HG03520 (cell line): ENCODE results near the gene OLR1.

ENCODE experiments used
- ATAC-seq: cut with Tn5 transposase; IDR thresholded peaks from one replicate; pipeline ENCODE4 v1.9.1; 2021; ENCODE audit warnings: mild to moderate bottlenecking, moderate library complexity; ENCODE audit not compliant: unreplicated experiment

Gene OLR1

DNA sequence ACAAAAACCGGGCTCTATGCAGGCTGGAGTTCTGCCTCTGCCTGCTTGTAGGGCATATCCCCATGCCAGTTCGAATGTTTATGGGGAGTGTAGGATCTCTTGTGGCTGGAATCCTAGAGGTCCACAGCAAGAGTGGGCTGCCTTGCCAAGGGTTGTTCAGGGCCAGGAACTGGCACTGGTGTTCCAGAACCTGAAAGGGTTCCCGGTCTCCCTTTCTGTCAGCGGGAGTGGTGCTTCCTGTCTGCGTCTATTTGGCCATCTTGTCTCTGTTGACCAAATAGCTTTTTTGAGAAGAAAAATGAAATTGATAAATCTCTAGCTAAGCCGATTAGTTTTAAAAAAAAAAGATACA lies 17.8 kb downstream of the OLR1 start:
- no peak for ATAC-seq

DNA sequence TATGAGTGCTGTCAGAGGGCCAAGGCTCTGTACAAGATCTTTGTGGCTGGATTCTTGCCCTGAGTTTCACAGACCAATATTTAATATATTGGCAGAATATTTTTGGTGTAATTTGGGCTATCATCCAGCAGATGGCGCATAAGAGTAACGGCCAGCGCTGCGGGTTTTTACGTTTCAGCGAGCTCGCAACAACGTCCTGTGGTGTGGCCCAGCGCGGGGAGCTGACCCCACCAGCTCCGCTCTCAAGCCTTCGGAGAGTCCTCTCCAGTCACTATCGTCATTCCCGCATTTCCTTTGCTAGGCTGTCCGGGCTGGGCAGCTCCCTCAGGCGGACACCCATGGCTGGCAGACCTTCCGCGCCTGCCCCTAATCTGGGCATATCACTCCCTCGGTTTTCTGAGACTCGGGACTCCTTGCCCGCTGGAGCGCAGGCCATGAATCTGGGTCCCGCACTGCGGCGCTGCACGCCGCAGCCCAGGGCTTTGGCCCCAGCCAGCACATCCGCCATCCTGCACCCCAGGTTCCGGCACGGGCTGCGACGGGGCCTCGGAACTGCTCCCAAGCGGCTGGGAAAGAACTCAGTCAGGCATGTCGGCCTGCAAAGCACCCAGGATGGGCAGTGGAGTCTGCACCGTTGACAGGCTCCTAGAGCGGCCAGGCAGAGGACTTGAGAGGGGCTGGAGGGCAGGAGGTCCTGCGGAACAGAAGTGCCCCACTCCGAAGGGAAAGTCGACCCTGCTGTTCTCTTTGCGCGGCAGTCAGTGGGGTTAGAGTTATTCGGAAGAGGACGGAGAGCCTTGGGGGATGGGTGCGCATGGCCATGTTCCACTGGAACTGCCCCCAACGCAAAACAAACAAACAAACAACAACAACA lies 18.4 kb downstream of the OLR1 start:
- ATAC-seq: no peak

- no peak for ATAC-seq
Observed at GRCh38 chr12:10151621-10152020, 20.3 kb downstream of the OLR1 start.

DNA sequence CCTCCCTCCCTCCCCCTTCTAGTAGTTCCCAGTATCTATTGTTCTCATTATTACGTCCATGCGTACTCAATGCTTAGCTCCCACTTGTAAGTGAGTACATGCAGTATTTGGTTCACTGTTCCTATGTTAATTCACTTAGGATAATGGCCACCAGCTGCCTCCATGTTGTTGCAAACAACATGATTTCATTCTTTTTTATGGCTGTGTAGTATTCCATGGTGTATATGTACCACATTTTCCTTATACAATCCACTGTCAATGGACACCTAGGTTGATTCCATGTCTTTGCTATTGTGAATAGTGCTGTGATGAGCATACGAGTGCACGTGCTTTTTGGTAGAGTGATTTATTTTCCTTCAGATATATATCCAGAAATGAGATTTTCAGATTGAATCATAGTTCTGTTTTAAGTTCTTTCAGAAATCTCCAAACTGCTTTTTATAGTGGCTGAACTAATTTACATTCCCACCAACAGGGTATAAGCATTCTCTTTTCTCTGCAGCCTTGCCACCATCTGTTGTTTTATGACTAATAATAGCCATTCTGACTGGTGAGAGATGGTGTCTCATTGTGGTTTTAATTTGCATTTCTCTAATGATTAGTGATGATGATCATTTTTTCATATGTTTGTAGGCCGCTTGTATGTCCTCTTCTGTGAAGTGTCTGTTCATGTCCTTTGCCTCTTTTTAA lies 24.1 kb downstream of the OLR1 start:
- peak; percentile 70 for ATAC-seq

GRCh38 chr12:10142976-10143589 lies 28.8 kb downstream of the OLR1 start:
- ATAC-seq: no peak

- no peak for ATAC-seq
Observed at GRCh38 chr12:10140001-10140400, 31.9 kb downstream of the OLR1 start.

DNA sequence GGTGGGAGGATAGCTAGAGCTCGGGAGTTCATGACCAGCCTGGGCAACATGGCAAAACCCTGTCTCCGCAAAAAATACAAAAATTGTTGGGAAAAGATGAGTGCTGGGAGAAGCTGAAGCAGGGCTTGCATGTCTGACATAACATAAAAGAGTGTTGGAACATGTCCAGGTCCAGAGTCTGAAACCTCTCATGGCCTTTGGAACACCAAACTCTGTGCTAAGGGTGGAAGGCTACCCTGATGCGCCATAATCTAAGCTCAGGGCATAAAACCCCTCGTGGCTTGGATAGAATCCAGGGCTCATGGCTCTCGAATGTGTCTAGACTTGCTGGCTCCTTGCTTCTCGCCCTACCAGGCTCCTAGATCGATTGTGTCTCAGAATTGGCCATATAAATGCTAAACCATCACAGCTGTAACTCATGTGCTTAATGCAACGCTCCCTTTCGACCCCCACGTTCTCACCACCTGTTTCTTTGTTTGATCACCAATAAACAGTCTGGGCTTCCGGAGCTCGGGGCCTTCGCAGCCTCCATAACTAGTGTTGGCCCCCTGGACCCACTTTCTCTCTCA lies 35.2 kb downstream of the OLR1 start:
- no peak for ATAC-seq

GRCh38 chr12:10135126-10135525 lies 36.8 kb downstream of the OLR1 start:
- ATAC-seq: no peak

- no peak for ATAC-seq
Observed at GRCh38 chr12:10132850-10133370, 39.0 kb downstream of the OLR1 start.

DNA sequence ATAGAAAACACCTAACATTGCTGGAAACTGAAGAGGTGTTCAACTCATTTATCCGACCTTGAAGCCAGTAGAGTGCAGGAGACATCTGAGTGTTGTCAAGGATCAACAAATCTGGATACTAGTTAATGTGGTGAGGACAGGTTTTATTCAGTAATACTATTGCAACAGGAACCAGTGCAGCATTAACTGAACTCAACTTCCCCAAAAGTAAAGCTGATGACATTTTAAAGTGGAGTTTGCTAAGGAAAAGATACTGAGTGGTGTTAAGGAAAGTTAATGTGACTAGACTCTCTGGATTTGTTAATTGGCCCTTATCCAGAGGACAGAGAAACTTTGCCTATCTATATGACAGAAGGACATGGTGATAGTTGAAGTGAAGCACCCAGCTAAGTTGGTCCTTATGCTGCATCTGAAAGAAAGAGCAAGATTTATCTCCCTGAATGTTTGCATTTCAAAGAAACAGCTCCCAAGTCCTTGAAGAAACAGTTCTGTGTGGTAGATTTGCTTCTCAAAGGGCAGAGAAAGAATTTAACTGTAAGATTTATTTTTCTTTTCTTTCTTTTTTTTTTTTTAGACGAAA lies 40.7 kb downstream of the OLR1 start:
- no peak for ATAC-seq

DNA sequence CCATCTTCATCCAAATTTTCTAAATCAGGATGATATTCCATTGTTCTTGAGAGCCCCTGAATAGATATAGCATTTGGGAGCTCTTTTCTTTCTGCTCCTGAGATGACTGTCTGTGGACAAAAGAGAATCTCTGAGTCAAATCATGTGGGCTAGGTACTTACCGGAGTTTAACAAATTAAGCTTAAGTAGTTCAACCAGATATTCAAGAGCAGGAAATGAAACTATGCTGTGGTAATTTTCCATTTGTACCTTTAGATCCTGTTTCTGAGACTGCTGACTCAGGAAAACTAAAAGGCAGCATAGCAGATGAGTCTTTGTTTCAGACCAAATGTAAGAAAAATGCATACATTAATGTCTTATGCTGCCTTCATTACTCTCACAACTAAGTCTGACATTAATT lies 41.9 kb downstream of the OLR1 start, which contains the start of gene CLEC7A:
Gene CLEC7A (minus strand): TSS at position 158 of the 400 bp plus-strand sequence. CDS start 117 bp downstream, at position 41.
- peak; percentile 88 for ATAC-seq

- no peak for ATAC-seq
Observed at GRCh38 chr12:10128687-10129086, 43.2 kb downstream of the OLR1 start.

GRCh38 chr12:10126413-10126812 lies 45.5 kb downstream of the OLR1 start:
- ATAC-seq: no peak

GRCh38 chr12:10122689-10123088 lies 49.2 kb downstream of the OLR1 start:
- no peak for ATAC-seq

DNA sequence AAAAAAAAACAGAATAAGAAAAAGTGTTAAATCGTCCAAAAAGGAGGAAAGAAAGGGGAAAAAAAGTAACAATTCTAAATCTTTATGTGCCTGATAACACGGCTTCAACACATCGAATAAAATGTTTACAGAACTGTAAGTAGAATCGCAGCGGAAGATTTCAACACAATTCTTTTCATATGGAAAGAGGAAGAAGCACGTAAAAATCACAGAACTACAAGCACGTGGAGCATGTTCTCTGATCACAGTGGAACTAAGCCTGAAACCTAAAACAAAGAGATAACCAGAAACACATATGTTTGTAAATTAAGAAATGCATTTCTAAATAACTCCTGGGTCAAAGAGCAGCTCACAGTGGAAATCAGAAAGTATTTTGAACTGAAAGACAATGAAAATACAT lies 50.7 kb downstream of the OLR1 start:
- ATAC-seq: no peak

DNA sequence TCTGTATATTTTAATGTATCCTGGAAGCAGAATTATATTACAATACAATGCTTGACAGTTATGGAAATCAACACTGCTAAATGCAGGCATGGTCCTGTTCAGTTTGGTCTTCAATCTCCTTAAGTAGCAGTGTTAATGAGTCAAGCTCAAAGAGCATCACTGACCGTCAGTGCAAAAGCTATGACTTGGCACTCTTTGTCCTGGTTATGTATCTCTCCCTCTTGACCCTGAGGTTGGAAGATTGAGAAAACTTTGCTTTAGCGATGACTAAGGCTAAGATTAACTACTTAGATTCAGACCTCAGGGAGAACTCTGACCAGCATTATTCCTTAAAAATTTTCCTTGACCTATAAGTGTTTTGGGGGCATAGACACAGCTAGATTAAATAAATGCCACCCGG lies 52.9 kb downstream of the OLR1 start:
- ATAC-seq: no peak

- no peak for ATAC-seq
Observed at GRCh38 chr12:10115890-10116289, 56.0 kb downstream of the OLR1 start.

DNA sequence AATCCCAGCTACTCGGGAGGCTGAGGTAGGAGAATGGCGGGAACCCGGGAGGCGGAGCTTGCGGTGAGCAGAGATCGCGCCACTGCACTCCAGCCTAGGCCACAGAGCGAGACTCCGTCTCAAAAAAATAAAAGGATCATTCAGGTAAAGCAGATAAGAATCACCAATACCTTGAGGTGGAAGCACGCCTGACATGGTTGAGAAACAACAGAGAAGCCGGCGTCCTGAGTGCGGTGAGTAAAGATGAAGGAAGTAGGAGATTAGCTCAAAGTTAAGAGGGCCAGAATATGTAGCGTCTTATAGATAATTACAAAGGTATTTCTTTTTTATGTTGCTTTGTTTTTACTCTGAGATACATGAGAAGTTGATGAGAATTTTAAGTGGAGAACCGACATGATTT lies 56.6 kb downstream of the OLR1 start:
- ATAC-seq: no peak

- no peak for ATAC-seq
Observed at GRCh38 chr12:10113920-10114319, 58.0 kb downstream of the OLR1 start.

- no peak for ATAC-seq
Observed at GRCh38 chr12:10113075-10113474, 58.9 kb downstream of the OLR1 start.

DNA sequence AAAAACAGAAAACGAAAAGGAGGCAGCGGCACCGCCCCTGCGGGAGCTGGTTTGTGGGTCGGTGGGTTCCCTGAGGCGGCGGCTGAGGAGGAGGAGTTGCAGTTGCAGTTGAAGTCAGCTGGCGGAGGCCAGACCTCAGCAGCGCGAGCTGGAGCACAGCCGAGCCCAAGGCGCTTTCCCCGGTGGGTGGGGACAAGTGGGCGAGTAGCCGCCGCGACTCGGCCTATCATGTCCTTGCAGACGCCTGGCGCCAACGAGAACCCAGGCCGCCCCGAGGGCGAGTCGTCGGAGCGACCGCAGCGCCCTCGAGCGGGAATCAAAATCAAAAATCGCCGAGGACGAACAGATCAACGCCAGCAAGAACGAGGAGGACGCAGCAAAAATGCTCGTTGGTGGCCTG lies 60.5 kb downstream of the OLR1 start:
- ATAC-seq: no peak
